H1 (cell line): ENCODE results near the gene SFXN1. TPM values are rescaled to one million over a fixed set of nuclear protein-coding genes. Genes with fewer than 3 reads are reported as not detected.

Experiments used
- CTCF ChIA-PET: fragments of 300-600 bp; sonication (Branson Sonifier 250); formaldehyde crosslinking; loops from one replicate; lab custom pipeline; 2021; ENCODE audit not compliant: partially characterized antibody; lab: Charles Lee
- POLR2A ChIA-PET: fragments of 300-600 bp; sonication (Branson Sonifier 250); formaldehyde crosslinking; loops from one replicate; lab custom pipeline; 2021; ENCODE audit warnings: inconsistent platforms; ENCODE audit not compliant: partially characterized antibody; lab: Charles Lee
- DNase-seq, 2 experiments: peaks; one replicate each; pipeline versions ENCODE4 v3.0.0 to v3.0.0-alpha.2; 2010 to 2022; ENCODE audit warnings: low spot score in 2 of 2, low read depth in 1 of 2, mixed read lengths in 1 of 2
- FAIRE-seq: peaks from 2 replicates; lab custom pipeline; 2011; peaks lifted over from hg19 to GRCh38; lab: Jason Lieb, UNC
- H2AFZ ChIP-seq: 2 replicates; pipeline ENCODE4 v1.8.1; 2012; ENCODE audit warnings: low read length, inconsistent platforms
- H2AK5ac ChIP-seq: 2 replicates; pipeline ENCODE4 v1.6.1; 2013; ENCODE audit warnings: low read depth, low read length
- H2BK120ac ChIP-seq: replicated peaks from 2 replicates; pipeline ENCODE3; 2013; ENCODE audit warnings: low read depth, low read length, inconsistent platforms
- H2BK12ac ChIP-seq: 2 replicates; pipeline ENCODE4 v1.6.1; 2013; ENCODE audit warnings: low read depth, low read length
- H2BK15ac ChIP-seq: 2 replicates; pipeline ENCODE4 v1.6.1; 2013; ENCODE audit warnings: low read length
- H2BK20ac ChIP-seq: 2 replicates; pipeline ENCODE4 v1.6.1; 2013; ENCODE audit warnings: low read length
- H2BK5ac ChIP-seq: 2 replicates; pipeline ENCODE4 v1.6.1; 2013; ENCODE audit warnings: low read depth, low read length
- H3K14ac ChIP-seq: 2 replicates; pipeline ENCODE4 v1.6.1; 2013; ENCODE audit warnings: inconsistent platforms; ENCODE audit not compliant: insufficient read length
- H3K18ac ChIP-seq: 2 replicates; pipeline ENCODE4 v1.6.1; 2013; ENCODE audit warnings: low read length; ENCODE audit errors: extremely low read depth
- H3K23ac ChIP-seq: 2 replicates; pipeline ENCODE4 v1.6.1; 2013; ENCODE audit warnings: inconsistent platforms; ENCODE audit not compliant: insufficient read length
- H3K23me2 ChIP-seq: 2 replicates; pipeline ENCODE4 v1.6.1; 2013; ENCODE audit warnings: low read depth, low read length
- H3K27ac ChIP-seq: 2 replicates; pipeline ENCODE4 v1.6.1; 2011; ENCODE audit warnings: low read depth, low read length, inconsistent platforms
- H3K27me3 ChIP-seq, 4 experiments: replicated peaks in 1 of 4; 1 replicate in 1 of 4; 2 replicates in 3 of 4; pipeline versions ENCODE4 v1.6.1 to v1.8.1; 2011 to 2013; ENCODE audit warnings: low read length in 3 of 4, mild to moderate bottlenecking in 3 of 4, inconsistent platforms in 2 of 4, mixed read lengths in 2 of 4, moderate library complexity in 1 of 4; ENCODE audit not compliant: control insufficient read depth in 3 of 4, insufficient read depth in 3 of 4; ENCODE audit errors: extremely low read depth in 1 of 4
- H3K36me3 ChIP-seq, 4 experiments: 2 replicates each; pipeline versions ENCODE4 v1.6.1 to v1.8.1; 2011 to 2013; ENCODE audit warnings: mild to moderate bottlenecking in 4 of 4, low read length in 3 of 4, moderate library complexity in 2 of 4, control low read depth in 1 of 4, inconsistent platforms in 1 of 4; ENCODE audit not compliant: insufficient read depth in 4 of 4, control insufficient read depth in 2 of 4
- H3K4ac ChIP-seq: replicated peaks from 2 replicates; pipeline ENCODE3; 2013; ENCODE audit warnings: low read length, low read depth, mixed read lengths, inconsistent platforms; ENCODE audit not compliant: insufficient read length
- H3K4me1 ChIP-seq, 4 experiments: replicated peaks in 1 of 4; 1 replicate in 1 of 4; 2 replicates in 3 of 4; pipeline versions ENCODE4 v1.6.1 to v1.8.1; 2011 to 2013; ENCODE audit warnings: low read length in 3 of 4, inconsistent platforms in 2 of 4, mixed read lengths in 1 of 4; ENCODE audit not compliant: insufficient read depth in 4 of 4, control insufficient read depth in 3 of 4
- H3K4me2 ChIP-seq, 2 experiments: 2 replicates each; pipeline versions ENCODE4 v1.6.1 to v1.8.1; 2011 to 2013; ENCODE audit warnings: low read depth in 2 of 2, low read length in 2 of 2, control low read depth in 1 of 2, inconsistent platforms in 1 of 2, mild to moderate bottlenecking in 1 of 2; ENCODE audit not compliant: insufficient read depth in 1 of 2
- H3K4me3 ChIP-seq, 4 experiments: fragments of 200-600, 300-600 bp in 1 of 4; sonication (generic), shearing (Covaris generic), sonication (Bioruptor Twin) in 1 of 4; 2 replicates each; pipeline versions ENCODE4 v1.5.1 to v1.8.1; 2011 to 2016; ENCODE audit warnings: low read length in 4 of 4, low read depth in 3 of 4, control low read depth in 2 of 4, inconsistent platforms in 2 of 4, mild to moderate bottlenecking in 2 of 4, mixed read lengths in 1 of 4, moderate library complexity in 1 of 4; ENCODE audit not compliant: insufficient read depth in 2 of 4; ENCODE audit errors: extremely low read depth in 1 of 4
- H3K56ac ChIP-seq: replicated peaks from 2 replicates; pipeline ENCODE3; 2013; ENCODE audit warnings: low read depth, mild to moderate bottlenecking, mixed read lengths, low read length, inconsistent platforms; ENCODE audit not compliant: insufficient read length
- H3K79me1 ChIP-seq: 2 replicates; pipeline ENCODE4 v1.6.1; 2013; ENCODE audit warnings: low read depth, low read length, control low read depth
- H3K79me2 ChIP-seq, 2 experiments: 2 replicates each; pipeline versions ENCODE4 v1.6.1 to v1.8.1; 2012 to 2013; ENCODE audit warnings: low read length in 2 of 2, mild to moderate bottlenecking in 2 of 2, inconsistent platforms in 1 of 2; ENCODE audit not compliant: insufficient read depth in 2 of 2, control insufficient read depth in 1 of 2
- H3K9ac ChIP-seq, 4 experiments: replicated peaks in 1 of 4; 1 replicate in 1 of 4; 2 replicates in 3 of 4; pipeline versions ENCODE4 v1.6.1 to v1.8.1; 2011 to 2013; ENCODE audit warnings: low read depth in 3 of 4, low read length in 3 of 4, control low read depth in 2 of 4, mild to moderate bottlenecking in 2 of 4, moderate library complexity in 2 of 4, inconsistent platforms in 1 of 4; ENCODE audit errors: extremely low read depth in 1 of 4
- H3K9me3 ChIP-seq, 2 experiments: 2 replicates each; pipeline versions ENCODE4 v1.6.1 to v1.8.1; 2012 to 2013; ENCODE audit warnings: mild to moderate bottlenecking in 2 of 2, moderate library complexity in 2 of 2, control low read depth in 1 of 2, inconsistent platforms in 1 of 2, low read depth in 1 of 2, low read length in 1 of 2, mixed read lengths in 1 of 2; ENCODE audit not compliant: insufficient read depth in 2 of 2
- H4K20me1 ChIP-seq, 2 experiments: replicated peaks in 1 of 2; 2 replicates each; pipeline versions ENCODE3 to v1.8.1; 2011 to 2013; ENCODE audit warnings: inconsistent platforms in 2 of 2, low read length in 2 of 2, mild to moderate bottlenecking in 1 of 2; ENCODE audit not compliant: insufficient read depth in 2 of 2, control insufficient read depth in 1 of 2
- H4K5ac ChIP-seq: 2 replicates; pipeline ENCODE4 v1.6.1; 2013; ENCODE audit warnings: low read length, low read depth, mixed read lengths, inconsistent platforms; ENCODE audit not compliant: insufficient read length
- H4K8ac ChIP-seq: 2 replicates; pipeline ENCODE4 v1.8.0; 2013; ENCODE audit warnings: mild to moderate bottlenecking, moderate library complexity, low read length, inconsistent platforms; ENCODE audit not compliant: insufficient read depth; ENCODE audit errors: extremely low read depth
- H4K91ac ChIP-seq: replicated peaks from 2 replicates; pipeline ENCODE3; 2013; ENCODE audit warnings: low read length, mixed read lengths, inconsistent platforms; ENCODE audit not compliant: insufficient read length
- BRCA1 ChIP-seq: IDR thresholded peaks from 2 replicates; pipeline ENCODE4 v1.6.1; 2012; ENCODE audit warnings: low read depth, low read length, improper control_type of control experiment
- EGR1 ChIP-seq: IDR thresholded peaks from 2 replicates; pipeline ENCODE4 v1.6.1; 2011; ENCODE audit warnings: low read depth, low read length, borderline replicate concordance
- FOSL1 ChIP-seq: IDR thresholded peaks from 2 replicates; pipeline ENCODE4 v1.6.1; 2011; ENCODE audit warnings: mild to moderate bottlenecking, low read depth, low read length, moderate library complexity; ENCODE audit not compliant: insufficient read depth
- HDAC2 ChIP-seq, 2 experiments: fragments of 300-600 bp in 1 of 2; sonication (generic) in 1 of 2; IDR thresholded peaks; 2 replicates each; pipeline ENCODE4 v1.6.1; 2011 to 2012; ENCODE audit warnings: low read depth in 2 of 2, low read length in 2 of 2, mild to moderate bottlenecking in 2 of 2, moderate library complexity in 2 of 2, borderline replicate concordance in 1 of 2, inconsistent platforms in 1 of 2
- JUN ChIP-seq: IDR thresholded peaks from 2 replicates; pipeline ENCODE4 v1.6.1; 2011; ENCODE audit warnings: low read depth, mild to moderate bottlenecking, improper control_type of control experiment, low read length
- KDM5A ChIP-seq: fragments of 200-600 bp; IDR thresholded peaks from 2 replicates; pipeline ENCODE4 v1.7.1; 2012; ENCODE audit warnings: mild to moderate bottlenecking, low read length, inconsistent platforms, mixed read lengths
- POU5F1 ChIP-seq: IDR thresholded peaks from 2 replicates; pipeline ENCODE4 v1.6.1; 2011; ENCODE audit warnings: low read depth, mild to moderate bottlenecking, low read length, moderate library complexity
- RAD21 ChIP-seq, 2 experiments: IDR thresholded peaks in 1 of 2; conservative IDR thresholded peaks in 1 of 2; 2 replicates each; pipeline ENCODE4 v1.6.1; 2011; ENCODE audit warnings: low read depth in 2 of 2, low read length in 2 of 2, improper control_type of control experiment in 1 of 2, inconsistent platforms in 1 of 2, mild to moderate bottlenecking in 1 of 2, moderate library complexity in 1 of 2
- SIN3A ChIP-seq, 2 experiments: IDR thresholded peaks in 1 of 2; conservative IDR thresholded peaks in 1 of 2; 2 replicates each; pipeline ENCODE4 v1.6.1; 2011 to 2012; ENCODE audit warnings: low read length in 2 of 2, improper control_type of control experiment in 1 of 2, low read depth in 1 of 2, mild to moderate bottlenecking in 1 of 2
- WGBS, 2 experiments: shearing (Covaris generic) in 1 of 2; methylation state at CpG; one replicate each; pipeline versions ENCODE4 v1.1.6 to v1.1.7; 2013 to 2015; ENCODE audit warnings: low lambda C conversion rate in 2 of 2, mixed read lengths in 2 of 2, inconsistent platforms in 1 of 2, low coverage in 1 of 2, missing lambda C conversion rate in 1 of 2; ENCODE audit not compliant: insufficient replicate concordance in 2 of 2, insufficient coverage in 1 of 2, insufficient read length in 1 of 2; ENCODE audit errors: extremely low coverage in 1 of 2, missing lambda C conversion rate in 1 of 2; 5-methylcytosine and 5-hydroxymethylcytosine counted together
- polyA plus RNA-seq, 7 experiments: library from polyadenylated mRNA; depleted of rRNA in 3 of 7; stranded (reverse) in 5 of 7; unstranded in 2 of 7; fragments of >200 nt in 5 of 7; fragments of 200-250 nt in 2 of 7; gene quantifications; 1 replicate in 5 of 7; 2 replicates in 1 of 7; 4 replicates in 1 of 7; pipeline versions ENCODE4 v1.2.1 to v1.2.3, GENCODE V29; 2011 to 2013; ENCODE audit warnings: missing spikeins in 2 of 7, mixed read lengths in 2 of 7
- total RNA-seq: library from RNA; stranded (reverse); fragmentation: NEBNext Ultra II Directional; extraction: Animal tissue kit (Norgen Biotek cat#: 25700); gene quantifications from 2 replicates; pipeline ENCODE4 v1.2.1, GENCODE V29; 2021
- TF ChIP-seq, protein P1 (sequence below): IDR thresholded peaks from 2 replicates; pipeline ENCODE4 v1.6.1; 2012; ENCODE audit warnings: low read length, inconsistent platforms
- TF ChIP-seq, protein P2 (sequence below): IDR thresholded peaks from 2 replicates; pipeline ENCODE4 v1.6.1; 2012; ENCODE audit warnings: inconsistent platforms

Gene SFXN1
- total and polyA plus RNA-seq, 2 of the 8 experiments (the other 6 are each of a cell fraction or from before 2014, with no cell fraction given): 72.7 to 97.6 TPM

DNA sequence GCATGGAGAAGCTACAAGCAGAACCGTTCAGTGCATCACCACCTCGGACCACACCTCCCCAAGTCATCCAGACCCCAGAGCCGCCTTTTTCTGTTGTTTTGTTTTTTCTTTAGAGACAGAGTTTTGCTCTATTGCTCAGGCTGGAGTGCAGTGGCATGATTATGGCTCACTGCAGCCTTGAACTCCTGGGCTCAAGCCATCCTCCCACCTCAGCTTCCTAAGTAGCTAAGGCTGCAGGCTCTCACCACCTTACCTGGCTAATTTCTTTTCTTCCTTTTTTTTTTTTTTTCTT lies 13.5 kb upstream of the SFXN1 start:
- Histone ChIP-seq H2BK15ac (no peak overlapping the region), H3K14ac (no peak overlapping the region), H2BK120ac (no peak overlapping the region), H2AFZ (0 out of 2 replicates have a peak overlapping the region, but pooled peaks have one; percentile 16), H3K79me1 (no peaks in the 10 kb centered on the region), H3K9ac (no peak overlapping the region), H3K79me2 (no peaks in the 10 kb centered on the region), H3K27me3 (no peaks in the 10 kb centered on the region), H3K23me2 (no peaks in the 10 kb centered on the region), H3K56ac (no peak overlapping the region), H3K4me2 (no peak overlapping the region), H4K91ac (no peak overlapping the region), H2BK12ac (no peak overlapping the region), H3K23ac (no peak overlapping the region), H3K4me1 (no peaks in the 10 kb centered on the region; a peak in 1 of 7 replicates), H4K5ac (no peak overlapping the region), H2BK20ac (no peak overlapping the region), H3K18ac (no peak overlapping the region), H4K8ac (no peak overlapping the region), H3K27ac (no peak overlapping the region), H3K4ac (no peak overlapping the region), H2BK5ac (no peak overlapping the region), H2AK5ac (no peak overlapping the region), H3K4me3 (no peak overlapping the region), H4K20me1 (no peaks in the 10 kb centered on the region), H3K36me3 (no peaks in the 10 kb centered on the region), H3K9me3 (no peaks in the 10 kb centered on the region)
- FAIRE-seq (no peak), DNase-seq (no peak)
- ChIA-PET POLR2A (interaction anchor here (1.4 kb wide), 1 partner anchor 13 kb away, joined by 5 read pairs; the partner anchor contains the start of gene SFXN1), CTCF (interaction anchor here (0.6 to 3.7 kb wide), 65 partner anchors 8 to 1029 kb away, joined by 3 to 18 read pairs (median 4); partner anchors contain the start of genes DRD1 and SFXN1)
- 24% methylated on average over 3 of the region's 3 CpGs; no CpG with 5 or more reads in 1 of the 2 experiments for WGBS, 2 experiments
- TF ChIP-seq JUN: no peak
- TF ChIP-seq SIN3A (conservative IDR thresholded peaks at IDR 0.05 in 1 of 2, IDR thresholded peaks at IDR 0.05 in 1 of 2; ENCODE audit: low read depth in 1 of 2, low read length in 2 of 2): no peak
- TF ChIP-seq FOSL1: no peak
- TF ChIP-seq EGR1: no peak
- no peak for TF ChIP-seq KDM5A
- TF ChIP-seq, protein P1, sequence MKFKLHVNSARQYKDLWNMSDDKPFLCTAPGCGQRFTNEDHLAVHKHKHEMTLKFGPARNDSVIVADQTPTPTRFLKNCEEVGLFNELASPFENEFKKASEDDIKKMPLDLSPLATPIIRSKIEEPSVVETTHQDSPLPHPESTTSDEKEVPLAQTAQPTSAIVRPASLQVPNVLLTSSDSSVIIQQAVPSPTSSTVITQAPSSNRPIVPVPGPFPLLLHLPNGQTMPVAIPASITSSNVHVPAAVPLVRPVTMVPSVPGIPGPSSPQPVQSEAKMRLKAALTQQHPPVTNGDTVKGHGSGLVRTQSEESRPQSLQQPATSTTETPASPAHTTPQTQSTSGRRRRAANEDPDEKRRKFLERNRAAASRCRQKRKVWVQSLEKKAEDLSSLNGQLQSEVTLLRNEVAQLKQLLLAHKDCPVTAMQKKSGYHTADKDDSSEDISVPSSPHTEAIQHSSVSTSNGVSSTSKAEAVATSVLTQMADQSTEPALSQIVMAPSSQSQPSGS: no peak
- TF ChIP-seq, protein P2, sequence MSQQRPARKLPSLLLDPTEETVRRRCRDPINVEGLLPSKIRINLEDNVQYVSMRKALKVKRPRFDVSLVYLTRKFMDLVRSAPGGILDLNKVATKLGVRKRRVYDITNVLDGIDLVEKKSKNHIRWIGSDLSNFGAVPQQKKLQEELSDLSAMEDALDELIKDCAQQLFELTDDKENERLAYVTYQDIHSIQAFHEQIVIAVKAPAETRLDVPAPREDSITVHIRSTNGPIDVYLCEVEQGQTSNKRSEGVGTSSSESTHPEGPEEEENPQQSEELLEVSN: no peak
- no peak for TF ChIP-seq BRCA1
- TF ChIP-seq HDAC2 (IDR thresholded peaks at IDR 0.05; ENCODE audit: borderline replicate concordance in 1 of 2, low read depth in 2 of 2, low read length in 2 of 2): no peak
- no peak for TF ChIP-seq RAD21 (IDR thresholded peaks at IDR 0.05 in 1 of 2, conservative IDR thresholded peaks at IDR 0.05 in 1 of 2; ENCODE audit: low read depth in 2 of 2, low read length in 2 of 2)
- no peak for TF ChIP-seq POU5F1
